GDM1 (cell line): ENCODE data around the gene TROAP.
"Not testable (repeated sequence)": the region's sequence is repeated elsewhere in the genome, so short reads cannot be mapped to it uniquely, and the experiment has no call there.

Source experiments
- DNase-seq: peaks from one replicate; lab custom pipeline; 2025; lab: John Stamatoyannopoulos, UW

The TROAP gene

DNA sequence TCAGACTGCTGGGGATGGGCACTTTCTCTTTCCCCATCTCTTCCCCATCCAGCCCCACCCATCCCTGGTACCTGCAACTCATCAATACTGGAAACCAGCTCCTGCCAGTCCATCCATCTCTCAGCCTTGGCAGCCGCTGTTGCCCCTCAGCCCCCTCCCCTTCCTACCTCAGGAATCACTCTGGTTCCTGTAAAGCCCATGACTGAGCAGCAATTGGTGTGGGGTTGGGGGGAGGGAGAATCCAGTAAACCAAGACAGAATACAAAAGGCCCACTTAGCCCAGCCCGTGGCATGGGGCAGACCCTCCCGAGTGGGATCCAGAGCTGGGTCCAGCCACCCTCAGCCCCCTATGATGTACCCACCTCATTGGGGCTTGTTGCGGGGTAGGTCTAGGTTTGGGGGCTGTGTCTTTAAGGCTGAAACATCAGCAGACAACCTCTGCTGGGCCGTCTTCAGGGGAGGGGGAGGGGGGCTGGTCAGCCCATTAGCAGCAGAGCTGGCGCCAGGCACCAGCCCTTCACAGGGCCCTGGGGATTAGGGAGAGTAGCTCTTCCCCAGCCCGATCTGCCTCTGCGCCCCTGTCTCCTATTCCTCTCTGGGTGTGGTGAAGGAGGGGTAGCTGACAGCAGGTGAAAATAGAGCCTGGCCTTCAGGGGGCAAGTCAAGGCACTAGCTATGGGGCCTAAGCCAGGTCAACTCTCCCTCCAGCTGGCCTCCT lies 28.8 kb upstream of the TROAP start:
- no peak for DNase-seq

DNA sequence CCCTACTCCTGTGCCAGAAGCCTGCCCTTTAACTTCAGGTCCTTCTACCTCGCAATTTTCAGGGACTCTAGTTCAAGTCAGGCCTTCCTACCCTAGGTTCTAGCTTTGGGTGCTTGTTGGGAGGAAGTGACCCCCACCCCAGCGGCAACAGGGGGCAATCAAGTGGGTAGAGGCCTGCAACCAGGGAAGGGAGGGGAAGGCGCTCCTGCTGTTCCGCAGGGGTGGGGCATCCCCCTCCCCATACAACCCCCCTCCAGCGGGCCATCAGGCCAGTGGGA lies 28.3 kb upstream of the TROAP start:
- DNase-seq, result no peak

- DNase-seq, result no peak
Observed at GRCh38 chr12:49295082-49295936, 27.7 kb upstream of the TROAP start, which contains the start of gene PRPH. TSS of gene PRPH (plus strand) at chr12:49295147. CDS start at chr12:49295201, 54 bp downstream.

- no peak for DNase-seq
Observed at GRCh38 chr12:49296034-49296835, 26.8 kb upstream of the TROAP start.

DNA sequence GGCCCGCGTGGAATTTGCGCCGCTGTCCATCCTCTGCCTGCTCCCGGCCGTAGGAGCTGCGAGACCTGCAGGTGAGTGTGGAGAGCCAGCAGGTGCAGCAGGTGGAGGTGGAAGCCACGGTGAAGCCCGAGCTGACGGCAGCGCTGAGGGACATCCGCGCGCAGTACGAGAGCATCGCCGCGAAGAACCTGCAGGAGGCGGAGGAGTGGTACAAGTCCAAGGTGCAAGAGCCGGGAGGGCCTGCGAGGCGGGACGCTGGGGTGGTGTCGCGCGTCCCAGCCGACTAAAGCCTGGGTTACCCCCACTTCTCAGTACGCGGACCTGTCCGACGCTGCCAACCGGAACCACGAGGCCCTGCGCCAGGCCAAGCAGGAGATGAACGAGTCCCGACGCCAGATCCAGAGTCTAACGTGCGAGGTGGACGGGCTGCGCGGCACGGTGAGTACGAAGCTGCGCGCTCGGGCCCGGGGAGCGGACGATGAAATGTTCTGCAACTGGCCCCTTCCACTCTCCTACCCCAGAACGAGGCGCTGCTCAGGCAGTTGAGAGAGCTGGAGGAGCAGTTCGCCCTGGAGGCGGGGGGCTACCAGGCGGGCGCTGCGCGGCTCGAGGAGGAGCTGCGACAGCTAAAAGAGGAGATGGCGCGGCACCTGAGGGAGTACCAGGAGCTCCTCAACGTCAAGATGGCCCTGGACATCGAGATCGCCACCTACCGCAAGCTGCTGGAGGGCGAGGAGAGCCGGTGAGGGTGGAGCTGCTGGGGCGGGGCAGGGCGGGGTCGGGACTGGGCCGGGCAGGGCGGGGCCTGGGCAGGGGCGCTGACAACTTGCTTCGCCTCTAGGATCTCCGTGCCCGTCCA lies 26.0 kb upstream of the TROAP start:
- DNase-seq, result no peak

- DNase-seq, result no peak
Observed at GRCh38 chr12:49297695-49298060, 25.4 kb upstream of the TROAP start.

DNA sequence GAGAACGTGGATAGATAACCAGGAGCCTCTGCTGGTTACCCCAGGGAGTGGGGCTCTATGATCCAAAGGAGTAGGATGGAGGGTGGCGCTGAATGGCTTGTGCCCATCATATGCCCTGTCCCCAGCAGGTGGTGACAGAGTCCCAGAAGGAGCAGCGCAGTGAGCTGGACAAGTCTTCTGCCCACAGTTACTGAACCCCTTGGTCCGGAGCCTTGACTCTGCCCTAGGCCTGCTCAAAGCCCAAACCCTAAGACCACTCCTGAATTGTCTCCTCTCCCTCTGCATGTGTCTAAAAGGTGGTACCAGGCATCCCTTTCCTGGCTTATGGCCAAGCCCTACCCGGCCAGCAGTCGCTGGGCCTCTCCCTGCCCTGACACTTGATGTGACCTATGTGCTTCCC lies 24.9 kb upstream of the TROAP start:
- DNase-seq, result no peak

- DNase-seq, result no peak
Observed at GRCh38 chr12:49301760-49302159, 21.3 kb upstream of the TROAP start.

DNA sequence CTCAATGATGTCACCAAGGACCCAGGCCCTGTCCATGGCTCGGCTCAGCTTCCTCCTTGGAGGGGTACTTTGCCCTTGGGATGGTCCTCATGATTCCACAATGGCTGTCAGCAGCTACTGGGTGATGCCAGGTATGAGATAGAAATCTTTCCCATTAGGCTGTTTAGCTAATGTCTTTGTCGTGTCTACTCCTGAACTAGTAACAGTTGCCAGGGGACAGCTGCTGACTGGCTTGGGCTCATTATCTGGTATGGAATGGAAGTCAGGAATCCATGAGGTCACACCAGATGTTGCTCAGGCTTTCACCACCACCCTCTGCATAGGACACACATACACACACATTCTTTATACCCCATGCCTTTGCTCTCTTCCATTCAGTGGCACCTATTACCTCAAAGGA lies 18.9 kb upstream of the TROAP start:
- DNase-seq, result no peak

- DNase-seq, result no peak
Observed at GRCh38 chr12:49305762-49306510, 17.1 kb upstream of the TROAP start.

GRCh38 chr12:49309386-49309785 lies 13.7 kb upstream of the TROAP start:
- no peak for DNase-seq

- DNase-seq, result not testable (repeated sequence)
Observed at GRCh38 chr12:49310451-49311000, 12.5 kb upstream of the TROAP start.

DNA sequence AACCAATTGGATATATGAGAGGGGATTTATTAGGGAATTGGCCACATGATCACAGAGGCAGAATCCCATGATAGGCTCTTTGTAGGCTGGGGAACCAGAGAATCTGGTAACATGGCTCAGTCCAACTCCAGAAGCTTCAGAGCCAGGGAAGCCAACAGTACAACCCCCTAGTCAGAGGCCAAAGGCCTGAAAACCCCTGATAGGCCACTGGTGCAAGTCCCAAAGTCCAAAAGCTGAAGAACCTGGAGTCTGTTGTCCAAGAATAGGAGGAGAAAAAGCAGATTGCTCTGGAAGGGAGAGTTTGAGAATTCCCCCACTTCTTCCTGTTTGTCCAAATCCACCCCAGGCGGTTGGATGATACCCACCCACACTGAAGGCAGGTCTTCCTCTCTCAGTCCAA lies 8.2 kb upstream of the TROAP start:
- DNase-seq, result no peak

DNA sequence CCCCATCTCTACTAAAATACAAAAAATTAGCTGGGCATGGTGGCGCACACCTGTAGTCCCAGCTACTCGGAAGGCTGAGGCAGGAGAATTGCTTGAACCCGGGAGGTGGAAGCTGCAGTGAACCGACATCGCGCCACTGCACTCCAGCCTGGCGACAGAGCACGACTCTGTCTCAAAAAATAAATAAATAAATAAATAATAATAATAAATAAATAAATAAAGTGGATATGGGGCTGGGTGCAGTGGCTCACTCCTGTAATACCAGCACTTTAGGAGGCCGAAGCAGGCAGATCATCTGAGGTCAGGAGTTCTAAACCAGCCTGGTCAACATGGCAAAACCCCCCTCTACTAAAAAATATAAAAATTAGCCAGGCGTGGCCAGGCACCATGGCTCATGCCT lies 5.9 kb upstream of the TROAP start:
- not testable (repeated sequence) for DNase-seq

DNA sequence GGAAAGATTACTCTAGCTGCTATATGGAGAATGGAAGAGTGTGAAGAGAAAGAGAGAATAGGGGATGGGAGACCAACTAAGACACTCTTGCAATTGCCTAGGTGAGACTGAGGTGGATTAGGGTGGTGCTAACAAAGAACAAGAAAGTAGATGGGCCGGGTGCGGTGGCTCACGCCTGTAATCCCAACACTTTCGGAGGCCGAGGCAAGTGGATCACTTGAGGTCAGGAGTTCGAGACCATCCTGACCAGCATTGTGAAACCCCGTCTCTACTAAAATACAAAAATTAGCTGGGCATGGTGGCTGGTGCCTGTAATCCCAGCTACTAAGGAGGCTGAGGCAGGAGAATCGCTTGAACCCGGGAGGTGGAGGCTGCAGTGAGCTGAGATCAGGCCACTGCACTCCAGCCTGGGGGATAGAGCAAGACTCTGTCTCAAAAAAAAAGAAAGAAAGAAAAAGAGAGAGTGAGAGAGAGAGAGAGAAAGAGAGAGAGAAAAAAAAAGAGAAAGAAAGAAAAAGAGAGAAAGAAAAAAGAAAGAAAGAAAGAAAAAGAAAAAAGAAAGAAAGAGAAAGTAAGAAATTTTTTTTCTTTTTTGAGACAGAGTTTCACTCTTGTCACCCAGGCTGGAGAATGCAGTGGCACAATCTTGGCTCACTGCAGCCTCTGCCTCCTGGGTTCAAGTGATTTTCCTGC lies 2.5 kb upstream of the TROAP start:
- DNase-seq, result not testable (repeated sequence)

DNA sequence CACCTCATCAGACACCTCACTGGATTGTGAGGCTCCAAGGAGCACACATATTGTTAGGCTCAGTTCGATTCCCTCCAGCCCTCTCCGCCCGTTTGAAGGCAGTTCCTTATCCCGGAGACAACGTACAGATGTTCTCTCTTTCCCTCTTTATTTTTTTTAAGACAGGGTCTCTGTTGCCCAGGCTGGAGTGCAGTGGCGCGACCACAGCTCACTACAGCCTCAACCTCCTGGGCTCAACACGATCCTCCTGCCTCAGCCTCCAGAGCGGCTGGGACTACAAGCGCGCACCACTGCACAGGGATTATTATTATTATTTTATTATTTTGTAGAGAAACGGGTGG lies 718 bp upstream of the TROAP start:
- DNase-seq, result no peak

GRCh38 chr12:49323524-49324097 lies 556 bp downstream of the TROAP start:
- DNase-seq, result no peak

GRCh38 chr12:49325606-49326005 lies 2.6 kb downstream of the TROAP start:
- no peak for DNase-seq

DNA sequence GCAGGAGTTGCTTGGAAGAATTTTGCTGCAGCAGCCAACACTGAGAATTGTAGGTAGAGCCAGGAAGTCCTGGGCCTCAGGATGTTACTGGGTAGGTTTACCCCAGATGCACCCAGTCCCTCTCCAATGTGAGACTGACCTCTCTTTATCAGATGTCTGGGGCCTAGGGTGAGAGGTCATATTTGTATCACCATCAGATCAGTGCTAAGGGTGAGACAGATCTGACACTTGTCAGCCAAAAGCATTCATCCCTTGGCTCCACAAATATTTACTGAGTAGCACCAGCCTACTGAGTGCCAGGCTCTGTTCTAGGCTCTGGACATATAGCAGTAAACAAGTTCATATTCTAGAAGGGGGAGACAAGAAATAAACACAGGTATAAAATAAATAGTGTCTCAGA lies 4.3 kb downstream of the TROAP start:
- DNase-seq, result no peak

DNA sequence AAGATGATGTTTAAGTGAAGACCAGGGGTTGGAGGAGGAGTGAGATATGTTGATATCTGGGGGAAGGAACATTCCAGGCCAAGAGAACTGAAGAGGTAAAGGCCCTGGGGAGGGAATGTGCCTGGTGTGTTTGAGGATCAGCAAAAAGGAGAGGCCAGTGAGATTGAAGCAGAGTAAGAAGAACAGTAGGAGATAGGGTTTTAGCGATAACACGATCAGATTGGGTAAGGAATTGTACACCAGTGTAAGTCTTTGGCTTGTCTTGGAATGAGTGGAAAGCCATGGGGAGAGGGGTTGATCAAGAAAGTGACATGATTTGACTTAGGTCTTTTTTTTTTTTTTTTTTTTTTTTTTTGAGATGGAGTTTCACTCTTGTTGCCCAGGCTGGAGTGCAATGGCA lies 4.8 kb downstream of the TROAP start:
- no peak for DNase-seq
